ENCODE results near the gene RBM8A. TPM values are rescaled to one million over a fixed set of nuclear protein-coding genes. Genes with fewer than 3 reads are reported as not detected.
A peak's percentile ranks its signal among the peaks of the same experiment; 100 is the strongest.

The RBM8A gene
- total and polyA plus RNA-seq, 7 experiments from 2014 or later = 115 to 182 (median 140) TPM

DNA sequence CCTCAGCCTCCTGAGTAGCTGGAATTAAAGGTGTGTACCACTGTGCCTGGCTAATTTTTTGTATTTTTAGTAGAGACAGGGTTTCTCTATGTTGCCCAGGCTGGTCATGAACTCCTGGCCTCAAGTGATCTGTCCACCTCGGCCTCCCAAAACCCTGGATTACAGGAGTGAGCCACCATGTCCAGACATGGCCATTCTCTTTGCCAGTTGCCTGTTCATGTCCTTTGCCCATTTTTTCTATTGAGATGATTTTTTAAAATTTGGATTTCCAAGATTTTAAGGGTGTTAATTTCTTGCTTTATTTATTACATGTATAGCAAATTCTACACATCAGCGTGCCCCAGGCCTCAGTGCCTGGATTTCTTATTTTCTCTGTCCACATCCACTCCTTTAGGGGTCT, 40.0 kb upstream of the RBM8A start:
- H3K27ac ChIP-seq (ENCODE audit: low read depth, low read length) = no peak overlapping the region
- ChIA-PET POLR2A (interaction anchor here (0.6 to 8.0 kb wide), 10 partner anchors 9 to 98 kb away, joined by 3 to 164 read pairs (median 4); partner anchors contain the start of genes LIX1L and TXNIP), CTCF (interaction anchor here (0.6 to 6.2 kb wide), 5 partner anchors 9 to 76 kb away, joined by 3 to 56 read pairs (median 3); partner anchors contain the start of genes LIX1L and RBM8A)
- Mint-ChIP-seq H3K36me3 (peaks cover 0 to 13% (median 11%) of the 10 kb centered on the region in 5 donors), H3K9me3 (peaks cover 0 to 8% (median 3%) of the 10 kb centered on the region in 11 donors), H3K27ac (no peak overlapping the region), H3K4me1 (peaks cover 28 to 63% (median 53%) of the 10 kb centered on the region in 7 donors), H3K4me3 (peak overlapping the region in 6 of 10 donors; percentile 29 to 58 (median 42)), H3K27me3 (no peaks in the 10 kb centered on the region)
- DNase-seq = no peak
- H3K9me3 ChIP-seq (ENCODE audit: control insufficient read depth in 2 of 3, low read length in 3 of 3) = no peaks in the 10 kb centered on the region
- no peaks in the 10 kb centered on the region for H3K27me3 ChIP-seq (ENCODE audit: control insufficient read depth in 2 of 2, insufficient read depth in 2 of 2, low read length in 2 of 2)
- intact Hi-C loops (cut with micrococcal nuclease) = no loop called here
- ATAC-seq = no peak
- no peak overlapping the region for H3K4me3 ChIP-seq (ENCODE audit: low read length)
- H3K36me3 ChIP-seq (ENCODE audit: control insufficient read depth in 2 of 3, insufficient read depth in 3 of 3, low read length in 3 of 3) = no peaks in the 10 kb centered on the region
- peaks cover 14 to 21% of the 10 kb centered on the region in 2 donors for H3K4me1 ChIP-seq (ENCODE audit: control insufficient read depth in 2 of 2, insufficient read depth in 2 of 2, low read length in 2 of 2)

DNA sequence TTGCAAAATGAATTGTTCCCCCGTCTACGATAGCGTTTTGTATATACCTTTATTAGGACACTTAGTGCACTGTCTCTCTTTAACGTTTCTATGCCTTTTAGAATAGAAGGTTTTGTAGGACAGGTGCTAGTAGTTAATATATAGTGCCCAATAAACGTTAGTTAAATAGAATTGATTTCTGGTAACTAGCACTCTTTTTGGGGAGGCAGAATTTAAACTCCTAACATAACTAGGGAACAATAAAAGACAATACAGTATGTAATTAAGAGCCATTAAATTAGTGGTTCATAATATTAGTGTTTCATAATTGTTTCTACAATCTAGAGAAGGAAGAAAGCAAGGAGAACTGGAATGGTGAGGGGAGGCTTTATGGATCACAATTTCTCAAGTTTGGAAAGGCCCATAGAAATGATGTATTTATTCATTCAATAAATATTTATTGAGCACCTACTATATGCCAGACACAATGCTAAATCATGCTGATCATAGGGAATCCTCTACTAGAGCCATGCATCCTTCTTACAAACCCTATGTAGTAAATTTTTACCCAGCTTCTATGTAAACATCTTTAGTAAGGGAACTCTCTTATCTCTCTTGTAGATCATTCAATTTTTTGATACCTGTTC, 37.9 kb upstream of the RBM8A start:
- H3K36me3 Mint-ChIP-seq = peaks cover 0 to 13% (median 11%) of the 10 kb centered on the region in 5 donors
- ChIA-PET POLR2A (interaction anchor here (0.8 to 8.0 kb wide), 29 partner anchors 8 to 120 kb away, joined by 3 to 164 read pairs (median 7); partner anchors contain the start of genes NUDT17, PEX11B, PIAS3 and RBM8A), CTCF (interaction anchor here (0.5 to 6.2 kb wide), 13 partner anchors 14 to 120 kb away, joined by 3 to 56 read pairs (median 4); partner anchors contain the start of genes NUDT17, PIAS3 and RBM8A)
- peak overlapping the region; percentile 88 to 99 (median 96) for H3K4me3 Mint-ChIP-seq
- peak overlapping the region; percentile 87 to 98 (median 92) for H3K27ac Mint-ChIP-seq
- intact Hi-C loops (cut with micrococcal nuclease) = no loop called here
- H3K27me3 Mint-ChIP-seq = peaks cover 0 to 4% (median 0%) of the 10 kb centered on the region in 5 donors
- DNase-seq (peak in 1 of 9 donors; percentile 18), ATAC-seq (no peak)
- Histone ChIP-seq H3K9me3 (ENCODE audit: control insufficient read depth in 2 of 3, low read length in 3 of 3) (no peaks in the 10 kb centered on the region), H3K27me3 (ENCODE audit: control insufficient read depth in 2 of 2, insufficient read depth in 2 of 2, low read length in 2 of 2) (no peaks in the 10 kb centered on the region), H3K4me1 (ENCODE audit: control insufficient read depth in 2 of 2, insufficient read depth in 2 of 2, low read length in 2 of 2) (peaks cover 14 to 22% of the 10 kb centered on the region in 2 donors), H3K27ac (ENCODE audit: low read depth, low read length) (peak overlapping the region; percentile 84), H3K36me3 (ENCODE audit: control insufficient read depth in 2 of 3, insufficient read depth in 3 of 3, low read length in 3 of 3) (no peaks in the 10 kb centered on the region), H3K4me3 (ENCODE audit: low read length) (peak overlapping the region; percentile 87)
- H3K4me1 Mint-ChIP-seq = peaks cover 32 to 57% (median 51%) of the 10 kb centered on the region in 7 donors
- peaks cover 0 to 8% (median 3%) of the 10 kb centered on the region in 11 donors for H3K9me3 Mint-ChIP-seq

- Mint-ChIP-seq H3K27me3 (peaks cover 0 to 4% (median 0%) of the 10 kb centered on the region in 5 donors), H3K27ac (peak within 1 kb of the TSS; percentile 87 to 98 (median 92)), H3K4me1 (peaks cover 35 to 60% (median 54%) of the 10 kb centered on the region in 7 donors), H3K36me3 (peaks cover 0 to 12% (median 10%) of the 10 kb centered on the region in 5 donors), H3K4me3 (peak within 1 kb of the TSS; percentile 88 to 99 (median 96)), H3K9me3 (peaks cover 0 to 8% (median 3%) of the 10 kb centered on the region in 11 donors)
- Histone ChIP-seq H3K4me3 (ENCODE audit: low read length) (peak within 1 kb of the TSS; percentile 87), H3K4me1 (ENCODE audit: control insufficient read depth in 2 of 2, insufficient read depth in 2 of 2, low read length in 2 of 2) (peaks cover 14 to 29% of the 10 kb centered on the region in 2 donors), H3K9me3 (ENCODE audit: control insufficient read depth in 2 of 3, low read length in 3 of 3) (no peaks in the 10 kb centered on the region), H3K36me3 (ENCODE audit: control insufficient read depth in 2 of 3, insufficient read depth in 3 of 3, low read length in 3 of 3) (no peaks in the 10 kb centered on the region), H3K27ac (ENCODE audit: low read depth, low read length) (peak within 1 kb of the TSS; percentile 84), H3K27me3 (ENCODE audit: control insufficient read depth in 2 of 2, insufficient read depth in 2 of 2, low read length in 2 of 2) (no peaks in the 10 kb centered on the region)
- DNase-seq (peak; percentile 71 to 94 (median 89)), ATAC-seq (peak; percentile 96)
- intact Hi-C loops (cut with micrococcal nuclease) = loop anchor here in 1 of 2 donors (1.0 to 5.0 kb wide), 5 partner anchors 8 to 46 kb away; partner anchors contain the start of genes PEX11B, RBM8A and TXNIP
- ChIA-PET CTCF (interaction anchor here (0.6 to 6.2 kb wide), 14 partner anchors 9 to 140 kb away, joined by 3 to 56 read pairs (median 4); partner anchors contain the start of genes NUDT17, POLR3C and RBM8A), POLR2A (interaction anchor here (0.6 to 8.0 kb wide), 32 partner anchors 8 to 140 kb away, joined by 3 to 164 read pairs (median 6); partner anchors contain the start of genes NUDT17, PEX11B, PIAS3 and POLR3C)
These were observed 37.2 kb upstream of the RBM8A start, which contains the start of the genes ANKRD34A and POLR3GL for GRCh38 chr1:145964328-145965118. Gene ANKRD34A, minus strand, starts transcription at chr1:145964575. Its CDS starts 2,816 bp downstream, at chr1:145961759. Gene POLR3GL, plus strand, starts transcription at chr1:145964690. Its CDS starts 10,176 bp downstream, at chr1:145974866.

- peaks cover 46 to 66% (median 57%) of the 10 kb centered on the region in 7 donors for H3K4me1 Mint-ChIP-seq
- peaks cover 19 to 37% of the 10 kb centered on the region in 2 donors for H3K4me1 ChIP-seq (ENCODE audit: control insufficient read depth in 2 of 2, insufficient read depth in 2 of 2, low read length in 2 of 2)
- intact Hi-C loops (cut with micrococcal nuclease) = loop anchor here in 1 of 2 donors (1.0 to 5.0 kb wide), 5 partner anchors 7 to 45 kb away; partner anchors contain the start of genes PEX11B, RBM8A and TXNIP
- no peaks in the 10 kb centered on the region for H3K27me3 ChIP-seq (ENCODE audit: control insufficient read depth in 2 of 2, insufficient read depth in 2 of 2, low read length in 2 of 2)
- peaks cover 0 to 12% (median 10%) of the 10 kb centered on the region in 5 donors for H3K36me3 Mint-ChIP-seq
- DNase-seq (peak in 3 of 9 donors; percentile 4 to 33 (median 14)), ATAC-seq (no peak)
- H3K4me3 Mint-ChIP-seq = peak overlapping the region; percentile 88 to 99 (median 96)
- peak overlapping the region; percentile 87 for H3K4me3 ChIP-seq (ENCODE audit: low read length)
- ChIA-PET CTCF (interaction anchor here (0.6 to 6.2 kb wide), 8 partner anchors 10 to 118 kb away, joined by 3 to 56 read pairs (median 10); partner anchors contain the start of genes NUDT17 and RBM8A), POLR2A (interaction anchor here (0.6 to 8.0 kb wide), 31 partner anchors 7 to 139 kb away, joined by 3 to 164 read pairs (median 7); partner anchors contain the start of genes PEX11B, PIAS3, POLR3C and RBM8A)
- no peaks in the 10 kb centered on the region for H3K36me3 ChIP-seq (ENCODE audit: control insufficient read depth in 2 of 3, insufficient read depth in 3 of 3, low read length in 3 of 3)
- H3K27me3 Mint-ChIP-seq = peaks cover 0 to 4% (median 0%) of the 10 kb centered on the region in 5 donors
- peak overlapping the region; percentile 84 for H3K27ac ChIP-seq (ENCODE audit: low read depth, low read length)
- H3K9me3 Mint-ChIP-seq = peaks cover 0 to 8% (median 1%) of the 10 kb centered on the region in 11 donors
- no peaks in the 10 kb centered on the region for H3K9me3 ChIP-seq (ENCODE audit: control insufficient read depth in 2 of 3, low read length in 3 of 3)
- H3K27ac Mint-ChIP-seq = peak overlapping the region; percentile 87 to 98 (median 92)
These were observed 36.2 kb upstream of the RBM8A start for GRCh38 chr1:145963265-145964019.

All from naive thymus-derived CD4-positive, alpha-beta T cell (primary cell).